ENCODE data around the gene CHST6. TPM values are rescaled to one million over a fixed set of nuclear protein-coding genes. Genes with fewer than 3 reads are reported as not detected.
"Not testable (repeated sequence)": the region's sequence is repeated elsewhere in the genome, so short reads cannot be mapped to it uniquely, and the experiment has no call there.

CHST6 gene
- total RNA-seq, 2 experiments from 2014 or later: not detected

DNA sequence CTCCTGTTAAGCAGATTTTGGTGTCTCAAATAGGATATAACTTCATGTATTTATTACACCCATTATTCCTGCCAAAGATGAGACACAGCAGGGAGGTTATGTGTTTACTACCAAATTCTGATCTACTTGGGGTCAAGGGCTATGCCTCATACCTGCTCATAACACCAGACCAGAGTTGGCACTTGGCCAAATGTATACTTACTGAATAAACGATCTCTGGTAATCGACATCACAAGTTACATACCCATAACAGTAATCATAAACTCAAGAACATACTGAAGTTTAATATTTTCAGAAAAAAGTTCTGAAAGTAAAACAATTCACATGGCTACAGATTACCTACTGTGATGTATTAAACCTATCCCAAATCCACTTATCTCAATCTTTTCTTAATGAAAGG lies 33.7 kb downstream of the CHST6 start:
- ChIA-PET POLR2A (no interaction called here), CTCF (no interaction called here)
- Mint-ChIP-seq H3K4me3 (no peak overlapping the region), H3K9me3 (no peaks in the 10 kb centered on the region), H3K4me1 (peaks cover 46% of the 10 kb centered on the region), H3K36me3 (ENCODE audit: low read depth) (peaks cover 18% of the 10 kb centered on the region), H3K27me3 (no peaks in the 10 kb centered on the region), H3K27ac (no peak overlapping the region)
- no peak for DNase-seq

DNA sequence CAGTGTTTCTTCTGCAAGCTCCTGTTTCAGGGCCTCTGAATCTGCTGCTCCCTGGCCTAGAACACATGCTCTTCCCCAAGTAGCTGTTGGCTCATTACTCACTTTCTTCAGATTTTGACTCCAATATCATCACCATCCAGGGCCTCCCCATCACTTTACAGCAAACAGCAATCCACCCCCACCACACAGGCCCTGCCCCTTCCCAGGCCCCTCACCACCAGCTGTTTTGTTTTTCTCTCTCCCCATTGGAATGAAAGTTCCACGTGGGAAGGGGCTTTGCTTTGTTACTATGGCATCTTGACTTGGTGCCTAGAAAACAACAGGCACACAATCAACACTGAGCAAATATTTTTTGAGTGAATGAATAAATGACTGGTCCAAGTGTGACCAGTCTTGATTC lies 34.8 kb downstream of the CHST6 start:
- Mint-ChIP-seq H3K4me3 (no peak overlapping the region), H3K36me3 (ENCODE audit: low read depth) (peaks cover 18% of the 10 kb centered on the region), H3K4me1 (peaks cover 46% of the 10 kb centered on the region), H3K27me3 (no peaks in the 10 kb centered on the region), H3K27ac (no peak overlapping the region), H3K9me3 (no peaks in the 10 kb centered on the region)
- CTCF ChIA-PET: no interaction called here
- POLR2A ChIA-PET: interaction anchor here (1.2 kb wide), 1 partner anchor 27 kb away, joined by 5 read pairs; the partner anchor contains the start of gene CFDP1
- no peak for DNase-seq

DNA sequence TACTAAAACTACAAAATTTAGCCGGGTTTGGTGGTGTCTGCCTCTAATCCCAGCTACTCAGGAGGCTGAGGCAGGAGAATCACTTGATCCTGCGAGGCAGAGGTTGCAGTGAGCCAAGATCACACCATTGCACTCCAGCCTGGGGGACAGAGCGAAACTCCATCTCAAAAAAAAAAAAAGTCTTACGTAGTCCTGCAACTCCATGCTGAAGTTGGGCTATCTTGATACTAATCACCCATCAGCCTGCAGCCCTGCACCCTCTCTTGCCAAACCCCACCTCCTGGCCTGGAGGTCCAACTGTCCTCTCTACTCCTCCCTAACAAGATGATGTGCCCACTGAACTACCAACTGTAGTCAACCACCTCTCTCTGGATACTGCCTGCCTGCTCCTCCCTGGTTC lies 35.5 kb downstream of the CHST6 start:
- Mint-ChIP-seq H3K4me1 (peaks cover 43% of the 10 kb centered on the region), H3K9me3 (no peaks in the 10 kb centered on the region), H3K27ac (no peak overlapping the region), H3K36me3 (ENCODE audit: low read depth) (peaks cover 18% of the 10 kb centered on the region), H3K4me3 (no peak overlapping the region), H3K27me3 (no peaks in the 10 kb centered on the region)
- ChIA-PET CTCF (no interaction called here), POLR2A (interaction anchor here (1.2 kb wide), 1 partner anchor 26 kb away, joined by 5 read pairs; the partner anchor contains the start of gene CFDP1)
- DNase-seq: no peak

DNA sequence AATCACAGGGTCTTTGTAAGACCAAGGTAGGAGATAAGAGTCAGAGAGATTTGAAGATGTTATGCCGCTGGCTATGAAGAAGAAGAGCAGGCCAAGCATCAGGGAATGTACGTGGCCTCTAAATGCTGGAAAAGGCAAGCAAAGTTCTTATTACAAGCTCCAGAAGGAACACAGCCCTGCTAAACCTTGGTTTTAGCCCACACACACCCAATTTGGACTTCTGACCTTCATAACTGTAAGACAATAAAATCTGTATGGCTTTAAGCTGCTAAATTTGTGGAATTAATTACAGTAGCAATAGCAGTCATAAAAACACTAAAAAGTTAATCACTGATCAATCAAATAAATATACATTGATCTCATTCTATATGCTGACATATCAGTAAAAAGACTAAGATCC lies 36.8 kb downstream of the CHST6 start:
- ChIA-PET POLR2A (no interaction called here), CTCF (no interaction called here)
- Mint-ChIP-seq H3K27me3 (no peaks in the 10 kb centered on the region), H3K4me1 (peaks cover 40% of the 10 kb centered on the region), H3K27ac (no peak overlapping the region), H3K9me3 (no peaks in the 10 kb centered on the region), H3K4me3 (no peak overlapping the region), H3K36me3 (ENCODE audit: low read depth) (peaks cover 15% of the 10 kb centered on the region)
- DNase-seq: no peak

DNA sequence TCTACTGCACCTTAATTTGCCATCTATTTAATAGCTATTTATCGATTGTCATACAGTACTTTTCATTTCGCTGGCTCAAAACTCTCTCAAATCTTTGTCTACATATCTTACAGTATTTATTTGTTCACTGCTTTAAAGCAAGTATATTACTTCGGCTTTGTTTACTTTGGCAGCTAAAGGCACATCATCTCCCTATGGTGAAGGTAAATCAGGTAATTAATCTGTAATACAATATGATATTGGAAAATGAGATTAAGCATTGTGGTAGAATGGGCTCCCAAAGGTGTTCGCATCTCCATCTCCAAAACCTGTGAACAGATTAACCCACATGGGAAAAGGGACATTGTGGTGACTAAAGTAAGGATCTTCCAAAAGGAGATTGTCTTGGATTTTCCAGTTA lies 37.2 kb downstream of the CHST6 start:
- CTCF ChIA-PET: interaction anchor here (1.0 kb wide), 1 partner anchor 58 kb away, joined by 3 read pairs; no protein-coding TSS in a partner anchor
- Mint-ChIP-seq H3K36me3 (ENCODE audit: low read depth) (peaks cover 15% of the 10 kb centered on the region), H3K27ac (no peak overlapping the region), H3K4me3 (no peak overlapping the region), H3K4me1 (peaks cover 36% of the 10 kb centered on the region), H3K27me3 (no peaks in the 10 kb centered on the region), H3K9me3 (no peaks in the 10 kb centered on the region)
- no peak for DNase-seq
- POLR2A ChIA-PET: interaction anchor here (1.4 kb wide), 1 partner anchor 25 kb away, joined by 3 read pairs; the partner anchor contains the start of gene CFDP1

DNA sequence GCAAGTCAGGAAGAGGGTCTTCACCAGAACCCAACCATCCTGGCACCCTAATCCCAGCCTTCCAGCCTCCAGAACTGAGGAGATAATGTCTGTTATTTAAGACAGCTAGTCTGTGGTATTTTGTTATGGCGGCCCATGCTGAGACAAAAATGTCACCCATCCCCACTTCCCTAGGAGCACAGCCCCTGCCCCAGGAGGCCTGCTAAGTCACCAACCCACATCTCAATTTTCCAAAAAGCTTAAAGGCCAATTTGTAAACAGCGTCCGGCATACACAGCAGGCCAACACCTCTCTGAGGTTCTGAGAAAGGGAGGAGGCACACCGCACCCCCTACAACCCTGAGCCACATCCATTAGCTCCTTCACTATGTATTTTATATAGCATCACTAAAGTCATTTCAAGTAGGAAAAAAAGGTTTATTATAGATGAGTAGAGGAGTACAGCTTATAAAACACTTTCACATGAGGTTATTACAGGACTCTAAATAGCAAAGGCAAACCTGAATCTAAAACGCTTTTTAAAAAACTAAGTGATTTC lies 37.7 kb downstream of the CHST6 start:
- Mint-ChIP-seq H3K4me3 (no peak overlapping the region), H3K4me1 (peaks cover 31% of the 10 kb centered on the region), H3K36me3 (ENCODE audit: low read depth) (peaks cover 12% of the 10 kb centered on the region), H3K27me3 (no peaks in the 10 kb centered on the region), H3K27ac (no peak overlapping the region), H3K9me3 (no peaks in the 10 kb centered on the region)
- CTCF ChIA-PET: interaction anchor here (1.0 to 1.9 kb wide), 2 partner anchors 24 to 59 kb away, joined by 3 to 4 read pairs; partner anchors contain the start of gene CFDP1
- DNase-seq: no peak
- POLR2A ChIA-PET: interaction anchor here (1.4 kb wide), 1 partner anchor 24 kb away, joined by 3 read pairs; the partner anchor contains the start of gene CFDP1

DNA sequence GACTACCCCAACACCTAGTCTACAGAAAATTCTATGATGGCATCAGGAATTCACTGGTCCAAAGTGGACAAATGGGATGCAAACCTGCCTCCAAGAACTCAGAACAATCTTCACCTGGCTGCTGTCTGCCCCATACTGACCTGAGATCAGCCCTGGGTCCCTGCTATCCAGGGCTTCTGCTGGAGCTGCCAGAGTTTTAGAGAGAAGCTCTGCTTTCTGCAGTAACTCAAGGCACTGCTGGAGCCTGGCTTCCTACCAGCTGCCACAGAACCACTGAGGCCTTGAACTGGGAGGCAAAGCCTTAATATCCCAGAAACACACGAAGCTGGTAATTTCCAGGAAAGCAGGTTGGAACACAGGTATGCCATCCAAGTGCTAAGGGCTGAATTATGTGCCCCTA lies 38.3 kb downstream of the CHST6 start:
- POLR2A ChIA-PET: interaction anchor here (1.4 kb wide), 1 partner anchor 24 kb away, joined by 3 read pairs; the partner anchor contains the start of gene CFDP1
- CTCF ChIA-PET: interaction anchor here (0.6 to 1.9 kb wide), 3 partner anchors 23 to 61 kb away, joined by 3 to 4 read pairs (median 4); partner anchors contain the start of gene CFDP1
- peaks cover 25% of the 10 kb centered on the region for H3K4me1 Mint-ChIP-seq
- no peak overlapping the region for H3K27ac Mint-ChIP-seq
- peaks cover 12% of the 10 kb centered on the region for H3K36me3 Mint-ChIP-seq (ENCODE audit: low read depth)
- no peaks in the 10 kb centered on the region for H3K9me3 Mint-ChIP-seq
- DNase-seq: no peak
- no peaks in the 10 kb centered on the region for H3K27me3 Mint-ChIP-seq
- H3K4me3 Mint-ChIP-seq: no peak overlapping the region

DNA sequence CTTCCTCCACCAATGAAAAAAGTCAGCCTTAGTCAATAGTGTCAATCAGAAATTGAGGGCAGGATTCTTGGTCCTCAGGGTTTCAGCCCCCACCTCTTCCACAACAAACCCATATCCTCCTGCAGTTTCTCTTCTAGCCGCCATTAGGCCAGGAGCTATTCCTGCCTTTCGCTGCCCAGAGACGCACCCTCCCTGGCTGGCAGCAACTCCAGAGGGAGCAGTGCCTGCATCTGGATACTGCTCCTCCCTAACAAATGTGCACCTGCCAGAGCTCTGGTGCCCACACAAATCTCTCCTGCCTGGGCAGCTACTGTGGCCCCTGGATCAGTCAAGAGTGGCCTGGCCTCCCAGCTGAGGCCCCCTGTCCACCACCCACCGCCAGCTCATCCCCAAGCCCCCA lies 38.8 kb downstream of the CHST6 start:
- POLR2A ChIA-PET: interaction anchor here (1.4 kb wide), 1 partner anchor 23 kb away, joined by 3 read pairs; the partner anchor contains the start of gene CFDP1
- H3K4me3 Mint-ChIP-seq, H3K9me3 Mint-ChIP-seq, DNase-seq, H3K27ac Mint-ChIP-seq, H3K27me3 Mint-ChIP-seq: not testable (repeated sequence)
- Mint-ChIP-seq H3K4me1 (peaks cover 20% of the 10 kb centered on the region), H3K36me3 (ENCODE audit: low read depth) (peaks cover 12% of the 10 kb centered on the region)
- CTCF ChIA-PET: interaction anchor here (0.6 to 1.9 kb wide), 5 partner anchors 9 to 61 kb away, joined by 3 to 10 read pairs (median 4); partner anchors contain the start of genes CFDP1 and TMEM170A

DNA sequence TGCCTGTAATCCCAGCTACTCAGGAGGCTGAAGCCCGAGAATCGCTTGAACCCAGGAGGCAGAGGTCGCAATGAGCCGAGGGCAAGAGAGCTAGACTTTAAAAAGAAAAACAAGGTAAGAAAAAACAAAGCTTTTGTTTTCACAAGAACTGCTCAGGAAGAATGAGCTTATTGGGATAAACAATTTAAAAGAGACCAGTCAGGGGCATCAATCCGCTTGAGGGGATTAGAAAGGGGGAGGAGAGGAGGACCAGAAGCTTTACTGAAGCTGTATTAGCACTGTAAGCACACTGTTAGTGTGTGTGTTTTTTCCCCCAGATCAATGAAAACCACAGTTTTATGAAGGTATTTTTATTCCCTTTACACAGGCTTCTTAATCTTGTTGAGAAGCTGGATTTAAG lies 39.6 kb downstream of the CHST6 start:
- Mint-ChIP-seq H3K27ac (no peak overlapping the region), H3K9me3 (no peaks in the 10 kb centered on the region), H3K4me1 (peaks cover 12% of the 10 kb centered on the region), H3K27me3 (no peaks in the 10 kb centered on the region), H3K36me3 (ENCODE audit: low read depth) (peaks cover 16% of the 10 kb centered on the region), H3K4me3 (no peak overlapping the region)
- ChIA-PET CTCF (interaction anchor here (0.6 to 1.9 kb wide), 4 partner anchors 10 to 22 kb away, joined by 3 to 10 read pairs (median 4); partner anchors contain the start of genes CFDP1 and TMEM170A), POLR2A (interaction anchor here (1.1 kb wide), 1 partner anchor 8 kb away, joined by 6 read pairs; the partner anchor contains the start of gene TMEM170A)
- no peak for DNase-seq

DNA sequence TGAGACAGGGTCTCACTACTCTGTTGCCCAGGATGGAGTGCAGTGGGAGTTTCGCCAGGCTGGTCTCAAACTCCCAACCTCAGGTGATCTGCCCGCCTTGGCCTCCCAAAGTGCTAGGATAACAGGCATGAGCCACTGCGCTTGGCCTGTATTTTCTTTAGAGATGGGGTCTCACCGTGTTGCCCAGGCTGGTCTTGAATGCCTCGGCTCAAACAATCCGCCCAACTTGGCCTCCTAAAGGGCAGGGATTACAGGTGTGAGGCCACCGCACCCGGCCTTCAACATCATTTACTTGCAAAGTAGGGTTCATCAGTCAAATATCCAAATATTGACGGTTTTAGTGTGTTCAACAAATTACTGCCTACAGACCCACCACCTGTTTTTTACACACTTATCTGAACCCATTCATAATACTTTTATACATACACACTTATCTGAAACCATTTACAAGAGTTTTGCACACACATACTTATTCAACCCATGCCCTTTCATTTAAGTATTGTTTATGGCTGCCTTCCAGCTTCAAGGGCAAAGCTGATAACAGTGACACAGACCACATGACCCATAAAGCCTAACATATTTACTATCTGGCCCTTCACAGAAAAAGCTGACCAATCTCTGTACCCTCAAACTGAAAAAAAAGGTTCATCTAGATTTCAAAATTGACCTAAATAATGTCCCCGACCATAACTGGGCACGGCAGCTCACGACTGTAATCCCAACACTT lies 42.6 kb downstream of the CHST6 start:
- Mint-ChIP-seq H3K9me3 (no peaks in the 10 kb centered on the region), H3K4me1 (peaks cover 3% of the 10 kb centered on the region), H3K36me3 (ENCODE audit: low read depth) (peaks cover 19% of the 10 kb centered on the region), H3K27me3 (no peaks in the 10 kb centered on the region), H3K4me3 (no peak overlapping the region), H3K27ac (no peak overlapping the region)
- CTCF ChIA-PET: no interaction called here
- DNase-seq: no peak
- POLR2A ChIA-PET: interaction anchor here (1.3 kb wide), 1 partner anchor 19 kb away, joined by 5 read pairs; the partner anchor contains the start of gene CFDP1

DNA sequence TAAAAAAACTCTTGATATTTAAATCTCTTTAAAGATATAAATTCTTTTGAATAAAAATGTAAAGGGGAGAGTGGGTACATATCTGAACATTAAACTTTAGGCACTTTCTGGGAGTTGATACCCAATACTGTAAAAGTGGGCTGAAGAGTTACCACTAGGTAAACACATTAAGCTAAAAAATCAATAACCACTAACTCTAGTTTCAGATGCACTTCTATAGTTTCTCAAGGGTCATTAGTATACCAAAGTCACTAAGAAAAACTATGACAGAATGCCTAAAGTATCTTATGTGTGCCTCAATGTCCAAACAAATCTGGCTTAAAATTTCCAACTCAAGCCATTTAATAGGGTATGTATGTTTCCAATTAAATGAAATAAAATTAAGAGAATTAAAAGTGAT lies 48.8 kb downstream of the CHST6 start:
- H3K27me3 Mint-ChIP-seq: no peaks in the 10 kb centered on the region
- H3K4me3 Mint-ChIP-seq: no peak overlapping the region
- ChIA-PET CTCF (interaction anchor here (0.5 to 1.2 kb wide), 4 partner anchors 13 to 204 kb away, joined by 3 to 5 read pairs (median 3); partner anchors contain the start of gene CFDP1), POLR2A (no interaction called here)
- H3K36me3 Mint-ChIP-seq (ENCODE audit: low read depth): peaks cover 28% of the 10 kb centered on the region
- no peaks in the 10 kb centered on the region for H3K9me3 Mint-ChIP-seq
- H3K27ac Mint-ChIP-seq: no peak overlapping the region
- no peak for DNase-seq
- no peaks in the 10 kb centered on the region for H3K4me1 Mint-ChIP-seq

DNA sequence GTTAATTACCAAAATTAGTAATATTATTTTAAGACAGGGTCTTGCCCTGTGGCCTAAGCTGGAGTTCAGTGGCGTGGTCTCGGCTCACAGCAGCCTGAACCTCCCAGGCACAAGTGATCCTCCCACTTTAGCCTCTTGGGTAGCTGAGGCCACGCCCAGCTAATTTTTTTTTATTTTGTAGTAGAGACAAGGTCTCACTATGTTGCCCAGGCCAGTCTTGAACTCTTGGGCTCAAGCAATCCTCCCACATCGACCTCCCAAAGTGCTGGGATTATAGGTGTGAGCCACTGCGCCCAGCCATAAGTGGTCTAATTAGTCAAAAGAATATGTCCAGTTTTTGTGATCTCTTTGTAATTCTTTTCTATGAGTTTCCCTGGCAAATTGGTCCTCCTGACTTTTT lies 49.9 kb downstream of the CHST6 start:
- Mint-ChIP-seq H3K4me3 (no peak overlapping the region), H3K27me3 (no peaks in the 10 kb centered on the region), H3K9me3 (no peaks in the 10 kb centered on the region), H3K4me1 (no peaks in the 10 kb centered on the region), H3K36me3 (ENCODE audit: low read depth) (peaks cover 21% of the 10 kb centered on the region), H3K27ac (no peak overlapping the region)
- ChIA-PET POLR2A (interaction anchor here (0.8 to 2.3 kb wide), 4 partner anchors 12 to 582 kb away, joined by 3 to 9 read pairs (median 3); partner anchors contain the start of genes CFDP1, KARS1 and TERF2IP), CTCF (interaction anchor here (0.9 to 2.1 kb wide), 4 partner anchors 12 to 71 kb away, joined by 3 to 5 read pairs (median 4); partner anchors contain the start of genes CFDP1 and TMEM170A)
- DNase-seq: no peak

DNA sequence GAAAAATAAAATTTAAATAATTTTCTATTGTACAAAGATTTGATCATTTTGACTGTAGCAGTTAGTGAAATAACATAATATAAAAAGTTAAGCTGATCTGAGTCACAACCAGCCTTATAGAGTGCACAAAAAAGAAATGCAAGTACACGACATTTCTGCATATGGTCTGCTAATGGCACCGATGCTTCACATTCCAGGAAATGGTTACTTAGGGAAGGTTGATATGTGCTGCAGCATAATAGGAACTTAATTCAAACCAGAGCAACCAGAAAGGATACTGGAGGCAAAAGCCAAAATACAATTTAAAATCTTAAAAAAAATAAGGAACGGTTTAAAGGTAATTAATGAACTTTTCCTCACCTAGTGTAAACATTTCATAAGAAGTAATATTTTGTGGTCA lies 51.9 kb downstream of the CHST6 start:
- Mint-ChIP-seq H3K27me3 (no peaks in the 10 kb centered on the region), H3K36me3 (ENCODE audit: low read depth) (peaks cover 14% of the 10 kb centered on the region), H3K4me3 (no peak overlapping the region), H3K9me3 (no peaks in the 10 kb centered on the region), H3K4me1 (no peaks in the 10 kb centered on the region), H3K27ac (no peak overlapping the region)
- ChIA-PET CTCF (no interaction called here), POLR2A (interaction anchor here (2.3 kb wide), 1 partner anchor 10 kb away, joined by 9 read pairs; the partner anchor contains the start of gene CFDP1)
- no peak for DNase-seq
